Neural progenitor cell (in vitro differentiated cells): ENCODE results near the gene IL17RA.

Source experiments
- EZH2 ChIP-seq: fragments of 200-600 bp; sonication (generic); IDR thresholded peaks from 2 replicates; pipeline ENCODE4 v1.6.1; 2017; ENCODE audit warnings: antibody characterized with exemption, mild to moderate bottlenecking, moderate library complexity
- EZH2phosphoT487 ChIP-seq: fragments of 200-600 bp; sonication (generic); IDR thresholded peaks from 2 replicates; pipeline ENCODE4 v1.6.1; 2017; ENCODE audit warnings: antibody characterized with exemption
- TF ChIP-seq, protein P1 (sequence below): fragments of 200-600 bp; sonication (generic); IDR thresholded peaks from 2 replicates; pipeline ENCODE4 v1.5.1; 2017; ENCODE audit warnings: antibody characterized with exemption, mild to moderate bottlenecking

DNA sequence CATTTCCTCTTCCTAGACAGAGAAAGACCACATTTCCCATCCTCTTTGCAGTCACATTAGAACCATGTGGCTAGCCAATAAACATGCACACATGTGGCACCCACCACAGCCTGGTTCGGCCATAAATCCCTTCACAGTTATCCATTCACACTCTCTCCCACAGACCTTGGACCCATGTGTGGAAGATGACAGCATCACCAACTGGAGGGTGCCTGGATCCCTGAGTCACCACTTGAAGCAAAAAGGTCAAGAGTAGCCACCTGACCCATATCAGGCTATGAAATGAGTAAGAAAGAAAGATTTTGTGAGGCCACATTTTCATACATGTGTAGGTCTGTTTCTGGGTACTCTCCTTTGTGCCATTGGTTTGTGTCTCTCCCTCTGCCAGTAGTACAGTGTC, 45.4 kb downstream of the IL17RA start:
- TF ChIP-seq, protein P1, sequence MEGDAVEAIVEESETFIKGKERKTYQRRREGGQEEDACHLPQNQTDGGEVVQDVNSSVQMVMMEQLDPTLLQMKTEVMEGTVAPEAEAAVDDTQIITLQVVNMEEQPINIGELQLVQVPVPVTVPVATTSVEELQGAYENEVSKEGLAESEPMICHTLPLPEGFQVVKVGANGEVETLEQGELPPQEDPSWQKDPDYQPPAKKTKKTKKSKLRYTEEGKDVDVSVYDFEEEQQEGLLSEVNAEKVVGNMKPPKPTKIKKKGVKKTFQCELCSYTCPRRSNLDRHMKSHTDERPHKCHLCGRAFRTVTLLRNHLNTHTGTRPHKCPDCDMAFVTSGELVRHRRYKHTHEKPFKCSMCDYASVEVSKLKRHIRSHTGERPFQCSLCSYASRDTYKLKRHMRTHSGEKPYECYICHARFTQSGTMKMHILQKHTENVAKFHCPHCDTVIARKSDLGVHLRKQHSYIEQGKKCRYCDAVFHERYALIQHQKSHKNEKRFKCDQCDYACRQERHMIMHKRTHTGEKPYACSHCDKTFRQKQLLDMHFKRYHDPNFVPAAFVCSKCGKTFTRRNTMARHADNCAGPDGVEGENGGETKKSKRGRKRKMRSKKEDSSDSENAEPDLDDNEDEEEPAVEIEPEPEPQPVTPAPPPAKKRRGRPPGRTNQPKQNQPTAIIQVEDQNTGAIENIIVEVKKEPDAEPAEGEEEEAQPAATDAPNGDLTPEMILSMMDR, result no peak
- TF ChIP-seq EZH2, result no peak
- TF ChIP-seq EZH2phosphoT487, result no peak
